IMR-90 (cell line): ENCODE results near the gene LPAR1.

Experiments
- BHLHE40 ChIP-seq: fragments of 150-350 bp; IDR thresholded peaks from 2 replicates; pipeline ENCODE4 v1.6.1; 2016; ENCODE audit warnings: mild to moderate bottlenecking, low read depth, low read length
- CEBPB ChIP-seq: IDR thresholded peaks from 2 replicates; pipeline ENCODE4 v1.6.1; 2012; ENCODE audit warnings: low read depth, low read length, improper control_type of control experiment
- CTCF ChIP-seq: conservative IDR thresholded peaks from 2 replicates; pipeline ENCODE4 v1.5.1; 2012; ENCODE audit warnings: mild to moderate bottlenecking, low read depth, low read length, improper control_type of control experiment
- ELK1 ChIP-seq: fragments of 150-350 bp; IDR thresholded peaks from 2 replicates; pipeline ENCODE4 v1.6.1; 2016; ENCODE audit warnings: low read depth, mild to moderate bottlenecking, low read length, moderate library complexity, borderline replicate concordance
- FOS ChIP-seq: fragments of 150-350 bp; IDR thresholded peaks from 2 replicates; pipeline ENCODE4 v1.6.1; 2016; ENCODE audit warnings: low read depth, low read length
- MAZ ChIP-seq: IDR thresholded peaks from 2 replicates; pipeline ENCODE4 v1.6.1; 2012; ENCODE audit warnings: low read depth, mild to moderate bottlenecking, low read length, improper control_type of control experiment, moderate library complexity, borderline replicate concordance
- MXI1 ChIP-seq: IDR thresholded peaks from 2 replicates; pipeline ENCODE4 v1.6.1; 2012; ENCODE audit warnings: low read depth, mild to moderate bottlenecking, low read length, moderate library complexity, borderline replicate concordance
- NFE2L2 ChIP-seq: fragments of 150-350 bp; IDR thresholded peaks from 2 replicates; pipeline ENCODE4 v1.6.1; 2016; ENCODE audit warnings: low read depth, mild to moderate bottlenecking, low read length
- POLR2A ChIP-seq: IDR thresholded peaks from 2 replicates; pipeline ENCODE4 v1.6.1; 2012; ENCODE audit warnings: mild to moderate bottlenecking, low read depth, low read length
- RAD21 ChIP-seq: IDR thresholded peaks from 2 replicates; pipeline ENCODE4 v1.6.1; 2012; ENCODE audit warnings: low read length, improper control_type of control experiment
- RCOR1 ChIP-seq: IDR thresholded peaks from 2 replicates; pipeline ENCODE4 v1.6.1; 2012; ENCODE audit warnings: mild to moderate bottlenecking, low read length, improper control_type of control experiment; ENCODE audit not compliant: insufficient replicate concordance
- RFX5 ChIP-seq: IDR thresholded peaks from 2 replicates; pipeline ENCODE4 v1.8.0; 2012; ENCODE audit warnings: low read depth, mild to moderate bottlenecking, low read length, moderate library complexity
- SMC3 ChIP-seq: fragments of 150-350 bp; IDR thresholded peaks from 2 replicates; pipeline ENCODE4 v1.6.1; 2016; ENCODE audit warnings: low read depth, mild to moderate bottlenecking, antibody characterized with exemption, low read length, moderate library complexity
- USF2 ChIP-seq: fragments of 150-350 bp; IDR thresholded peaks from 2 replicates; pipeline ENCODE4 v1.6.1; 2017; ENCODE audit warnings: mild to moderate bottlenecking, antibody characterized with exemption, low read length, low read depth

- TF ChIP-seq CTCF (no peak), BHLHE40 (no peak), MAZ (no peak), POLR2A (no peak), USF2 (no peak), RCOR1 (no peak), FOS (no peak), CEBPB (no peak), RAD21 (no peak), ELK1 (no peak), RFX5 (no peak), MXI1 (no peak), SMC3 (no peak), NFE2L2 (no peak)
Measured at GRCh38 chr9:110832926-110833325, 205.3 kb downstream of the LPAR1 start.
